HG03521 (cell line): ENCODE results near the gene DNAAF3.
"Not testable (repeated sequence)": the region's sequence is repeated elsewhere in the genome, so short reads cannot be mapped to it uniquely, and the experiment has no call there.

ENCODE experiments used
- ATAC-seq: cut with Tn5 transposase; IDR thresholded peaks from one replicate; pipeline ENCODE4 v1.9.1; 2021; ENCODE audit warnings: mild to moderate bottlenecking, moderate library complexity; ENCODE audit not compliant: unreplicated experiment

DNAAF3 gene

GRCh38 chr19:55155784-55156183 is 10.6 kb downstream of the DNAAF3 start:
- not testable (repeated sequence) for ATAC-seq

DNA sequence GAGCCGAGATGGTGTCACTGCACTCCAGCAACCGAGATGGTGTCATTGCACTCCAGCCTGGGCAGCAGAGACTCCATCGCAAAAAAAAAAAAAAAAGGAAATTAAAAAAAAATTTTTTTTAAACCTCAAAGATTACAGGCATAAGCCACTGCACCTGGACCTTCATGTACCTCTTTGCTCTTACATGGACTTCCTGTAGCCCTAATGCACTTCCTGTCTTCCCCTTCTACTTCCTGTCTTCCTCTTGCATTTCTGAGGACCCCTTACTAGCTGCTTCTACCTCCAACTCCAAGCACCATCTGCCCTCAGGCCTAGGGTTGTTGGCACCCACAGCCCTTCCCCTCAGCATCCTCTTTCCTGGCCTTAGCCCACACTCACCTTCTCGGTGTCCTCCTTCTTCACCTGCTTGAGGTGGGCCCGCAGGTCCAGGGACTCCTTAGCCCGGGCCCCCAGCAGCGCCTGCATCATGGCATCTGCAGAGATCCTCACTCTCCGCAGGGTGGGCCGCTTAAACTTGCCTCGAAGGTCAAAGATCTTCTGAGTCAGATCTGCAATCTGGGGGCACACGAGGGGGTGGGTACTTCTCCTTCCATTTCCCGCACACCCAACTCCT is 12.7 kb downstream of the DNAAF3 start:
- no peak for ATAC-seq

GRCh38 chr19:55152017-55152416 is 14.4 kb downstream of the DNAAF3 start:
- ATAC-seq, result no peak

DNA sequence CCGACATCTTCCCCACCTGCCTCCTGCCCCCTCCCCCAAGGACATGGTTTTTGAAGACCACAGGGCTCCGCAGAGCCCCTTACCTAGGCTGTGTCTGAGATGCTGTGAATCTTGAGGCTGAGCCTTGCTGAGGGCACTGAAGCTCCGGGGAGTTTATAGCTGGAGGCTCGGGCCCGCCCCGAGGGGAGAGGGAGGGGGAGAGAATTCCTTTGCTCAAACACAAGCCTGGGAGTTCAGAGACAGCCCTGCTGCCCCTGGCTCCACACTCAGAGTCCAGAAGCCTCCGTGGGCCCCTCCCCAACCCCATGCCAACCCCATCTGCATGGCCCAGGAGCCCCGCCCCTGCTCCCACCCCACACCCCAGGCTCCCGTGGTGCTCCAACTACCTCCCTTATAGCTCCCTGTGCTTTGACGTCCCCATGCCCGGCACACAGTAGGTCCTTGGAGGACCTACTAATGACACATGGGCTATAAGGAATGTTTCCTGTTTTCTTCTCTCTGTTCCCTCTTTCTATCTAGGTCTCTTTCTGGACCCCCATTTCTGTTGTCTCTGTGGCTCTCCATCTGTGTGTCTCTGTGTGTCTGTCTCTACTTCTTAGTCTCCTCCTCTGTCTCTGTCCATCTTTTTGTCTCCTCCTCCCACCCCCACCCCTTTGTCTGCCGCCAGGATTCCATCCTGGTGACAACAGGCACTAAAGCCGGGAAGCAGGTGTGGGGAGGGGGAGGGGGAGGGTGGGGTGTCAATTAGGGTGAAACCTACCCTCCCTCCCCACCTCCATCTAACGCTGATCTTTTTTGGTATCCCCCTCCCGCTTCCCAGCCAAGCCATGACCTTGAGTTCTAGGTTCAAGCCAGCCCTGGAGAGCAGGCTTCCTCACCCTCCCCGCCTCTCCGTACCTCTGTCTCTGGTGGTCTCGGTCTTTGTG is 17.1 kb downstream of the DNAAF3 start, which contains the start of gene TNNT1:
TSS of gene TNNT1 (minus strand) at position 129 of the 926 bp plus-strand sequence. CDS start 2,049 bp downstream, outside the sequence.
- no peak for ATAC-seq

GRCh38 chr19:55147545-55148251 is 18.7 kb downstream of the DNAAF3 start:
- ATAC-seq, result no peak

DNA sequence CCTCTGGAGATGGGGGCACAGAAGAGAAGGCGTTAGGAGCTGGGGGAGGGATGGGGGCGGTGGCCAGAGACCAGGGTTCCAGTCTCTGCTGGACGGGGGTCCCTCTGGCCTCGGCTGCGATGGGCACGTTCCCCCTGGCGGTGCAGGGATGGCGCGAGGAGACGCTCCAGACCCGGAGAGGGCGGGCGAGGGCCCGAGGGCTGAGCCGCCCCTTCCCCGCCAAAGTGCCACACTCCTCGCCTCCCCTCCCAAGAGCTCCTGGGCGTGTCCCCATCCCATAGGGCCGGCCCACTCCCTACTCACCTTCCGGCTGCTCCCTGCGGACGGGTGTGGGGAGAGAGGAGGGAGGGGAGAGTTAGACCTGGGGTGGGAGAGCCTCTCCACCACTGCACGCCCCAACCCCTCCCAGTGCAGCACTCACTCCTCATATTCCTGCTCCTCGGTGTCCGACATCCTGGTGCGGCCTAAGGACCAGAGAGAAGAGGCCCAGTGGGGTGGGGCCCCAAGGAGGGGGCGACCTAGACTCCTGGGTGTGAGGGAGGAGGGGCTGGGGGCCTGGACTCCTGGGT is 19.6 kb downstream of the DNAAF3 start:
- no peak for ATAC-seq

GRCh38 chr19:55146078-55146704 is 20.2 kb downstream of the DNAAF3 start:
- no peak for ATAC-seq

GRCh38 chr19:55145232-55145631 is 21.2 kb downstream of the DNAAF3 start:
- ATAC-seq, result no peak

DNA sequence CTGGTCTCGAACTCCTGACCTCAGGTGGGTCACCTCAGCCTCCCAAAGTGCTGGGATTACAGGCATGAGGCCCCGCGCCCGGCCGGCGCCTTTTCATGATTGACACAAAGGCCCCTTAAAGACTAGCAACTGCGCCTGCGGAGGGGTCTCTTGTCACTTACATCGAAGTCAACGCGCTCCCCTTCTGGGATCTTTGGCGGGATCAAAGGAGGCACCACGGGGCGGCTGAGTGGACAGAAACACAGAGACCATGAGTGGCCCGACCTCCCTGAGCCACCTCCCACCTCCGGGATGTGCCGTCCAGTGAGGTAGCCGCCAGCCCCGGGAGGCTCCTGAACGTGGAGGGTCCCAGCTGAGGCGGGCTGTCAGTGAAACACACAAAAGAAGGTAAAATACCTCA is 24.7 kb downstream of the DNAAF3 start:
- no peak for ATAC-seq

DNA sequence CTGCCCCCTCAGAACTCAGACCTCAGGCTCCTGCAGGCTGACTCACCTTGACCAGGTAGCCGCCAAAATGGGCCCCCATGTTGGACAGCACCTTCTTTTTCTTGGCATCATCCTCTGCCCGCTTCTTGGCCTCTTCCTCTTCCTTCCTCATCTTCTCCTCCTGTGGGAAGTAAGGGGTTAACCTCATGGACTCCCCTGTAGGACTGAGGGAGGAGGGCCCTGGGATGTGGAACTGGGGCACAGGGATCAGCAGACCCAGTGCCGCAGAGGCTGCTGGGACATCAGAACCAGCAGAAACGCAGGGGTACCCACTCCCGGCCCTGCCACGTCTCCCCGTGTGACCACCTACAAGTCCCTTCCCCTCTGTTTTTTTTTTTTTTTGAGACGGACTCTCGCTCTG is 28.5 kb downstream of the DNAAF3 start:
- ATAC-seq, result no peak

DNA sequence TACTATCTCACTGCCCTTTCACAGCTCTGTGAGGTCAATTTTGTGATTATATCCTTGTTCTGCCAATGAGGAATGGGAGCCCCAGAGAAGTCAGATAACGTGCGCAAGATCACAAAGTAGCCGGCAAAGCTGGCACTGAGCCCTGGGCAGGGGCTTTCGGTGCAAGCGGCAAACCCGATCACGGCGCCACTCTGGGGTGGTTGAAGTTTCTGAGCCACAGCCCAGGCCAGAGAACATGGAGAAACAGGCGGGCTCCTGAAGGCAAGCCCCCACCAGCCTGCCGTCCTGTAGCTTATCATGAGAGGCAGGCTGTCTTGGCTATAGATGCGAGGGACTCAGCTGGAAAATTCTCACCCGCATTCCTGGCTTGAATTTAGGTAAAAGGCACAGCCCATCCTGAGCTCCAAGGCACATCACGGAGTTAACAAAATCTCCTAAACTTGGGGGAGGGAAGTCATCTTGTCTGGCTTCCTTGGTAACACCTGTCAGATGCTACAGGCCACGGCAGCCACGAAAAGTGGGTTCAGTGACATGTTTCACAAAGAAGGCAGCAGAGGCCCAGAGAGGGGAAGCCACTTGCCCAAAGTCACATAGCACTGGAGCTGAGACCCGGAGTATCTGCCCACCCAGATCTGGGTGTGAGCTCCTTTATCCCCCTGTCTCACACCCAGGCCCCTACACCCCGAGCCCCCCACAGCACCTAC is 29.9 kb downstream of the DNAAF3 start:
- no peak for ATAC-seq

DNA sequence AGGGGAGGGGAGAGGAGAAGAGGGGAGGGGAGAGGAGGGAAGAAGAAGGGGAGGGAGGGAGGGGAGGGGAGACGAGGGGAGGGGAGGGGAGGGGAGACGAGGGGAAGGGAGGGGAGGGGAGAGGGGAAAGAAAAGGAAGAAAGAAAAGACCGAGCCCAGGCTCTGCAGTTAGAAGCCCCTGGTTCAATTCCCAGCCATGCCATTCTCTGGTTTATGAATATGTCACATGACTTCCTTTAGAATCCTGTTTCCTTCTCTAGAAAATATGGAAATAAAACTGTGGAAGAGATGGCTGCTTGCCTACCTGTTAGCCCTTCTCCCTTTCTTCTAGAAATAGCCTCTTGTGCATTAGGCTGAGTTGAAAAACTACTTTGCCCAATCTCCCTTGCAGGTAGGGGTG is 31.7 kb downstream of the DNAAF3 start:
- ATAC-seq, result no peak

DNA sequence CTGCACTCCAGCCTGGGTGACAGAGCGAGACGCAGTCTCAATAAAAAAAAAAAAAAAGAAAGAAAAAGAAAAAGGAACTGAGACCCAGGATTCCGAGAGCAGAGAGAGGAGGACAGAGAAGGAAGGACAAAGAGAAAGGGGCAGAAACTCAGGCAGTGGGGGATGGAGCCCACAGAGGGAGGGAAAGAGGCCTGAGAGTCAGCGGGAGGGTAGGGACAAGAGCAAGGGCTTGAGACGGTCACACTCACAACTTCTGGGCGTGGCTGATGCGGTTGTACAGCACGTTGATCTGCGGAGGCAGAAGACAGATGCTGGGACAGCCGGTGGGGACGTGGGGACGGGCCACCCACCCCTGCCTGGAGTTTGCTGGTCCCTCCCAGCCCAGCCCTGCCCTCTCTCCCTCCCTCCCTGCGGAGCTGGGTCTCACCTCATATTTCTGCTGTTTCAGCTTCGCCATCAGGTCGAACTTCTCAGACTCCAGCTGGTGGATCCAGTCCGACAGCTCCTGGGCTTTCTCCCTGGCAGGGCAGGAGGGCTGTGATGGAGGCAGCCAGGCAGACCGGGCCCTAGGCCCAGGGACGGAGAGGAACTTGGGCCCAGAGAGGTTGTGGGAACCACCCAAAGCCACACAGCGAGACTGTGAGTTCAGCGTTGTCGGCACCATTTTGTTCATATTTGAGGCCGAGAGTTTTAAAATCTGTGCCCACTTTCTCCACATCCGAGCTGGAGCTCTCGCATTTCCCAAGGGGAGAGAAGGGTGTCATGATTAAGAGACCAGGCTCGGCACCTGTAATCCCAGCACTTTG is 32.6 kb downstream of the DNAAF3 start:
- no peak for ATAC-seq

DNA sequence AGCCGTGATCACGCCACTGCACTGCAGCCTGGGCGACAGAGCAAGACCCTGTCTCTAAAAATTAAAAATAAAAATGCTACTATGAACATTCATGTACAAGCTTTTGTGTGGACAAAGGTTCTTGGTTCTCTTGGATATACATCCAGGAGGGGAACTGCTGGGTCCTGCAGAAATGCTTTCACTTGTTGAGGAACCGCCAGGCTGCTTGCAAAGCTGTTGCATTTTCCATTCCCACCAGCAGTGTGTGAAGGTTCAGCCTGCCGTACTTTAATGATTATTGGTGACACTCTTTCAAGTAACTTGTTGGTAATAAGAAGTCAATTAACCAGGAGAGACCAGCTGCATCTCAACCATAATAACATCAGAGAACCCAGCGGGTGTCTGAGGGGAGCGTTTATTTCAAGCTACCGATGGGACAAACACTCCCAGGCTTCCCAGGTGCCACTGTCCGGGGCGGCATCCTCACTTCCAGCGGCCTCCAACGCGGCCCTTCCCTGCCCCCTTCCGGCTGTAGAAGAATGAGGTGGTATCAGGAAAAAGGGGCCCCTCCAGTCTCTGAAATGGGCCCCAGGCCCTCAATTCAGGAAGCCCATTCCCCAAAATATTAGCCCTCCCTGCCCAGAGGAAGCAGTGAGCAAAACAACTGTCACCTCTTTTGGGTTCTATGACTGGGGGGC is 33.8 kb downstream of the DNAAF3 start:
- no peak for ATAC-seq

GRCh38 chr19:55131421-55131820 is 35.0 kb downstream of the DNAAF3 start:
- ATAC-seq, result no peak

DNA sequence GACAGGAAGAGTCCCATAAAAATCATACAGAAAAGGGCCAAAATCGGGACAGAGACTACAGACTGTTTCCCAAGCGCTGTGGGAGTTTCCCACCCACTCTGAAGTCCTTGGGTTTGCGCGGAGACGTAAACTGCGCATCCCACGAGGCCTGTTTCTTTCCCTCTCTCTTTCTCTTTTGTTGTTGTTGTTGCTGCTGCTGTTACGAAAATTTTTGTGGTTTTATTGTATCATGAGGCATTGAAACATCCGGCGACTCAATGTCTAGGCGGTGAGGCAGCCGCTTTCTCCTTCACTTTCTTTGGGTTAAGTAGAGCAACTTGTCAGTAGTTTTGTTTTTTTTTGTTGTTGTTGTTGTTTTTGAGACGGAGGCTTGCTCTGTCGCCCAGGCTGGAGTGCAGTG is 47.4 kb downstream of the DNAAF3 start:
- ATAC-seq, result no peak

DNA sequence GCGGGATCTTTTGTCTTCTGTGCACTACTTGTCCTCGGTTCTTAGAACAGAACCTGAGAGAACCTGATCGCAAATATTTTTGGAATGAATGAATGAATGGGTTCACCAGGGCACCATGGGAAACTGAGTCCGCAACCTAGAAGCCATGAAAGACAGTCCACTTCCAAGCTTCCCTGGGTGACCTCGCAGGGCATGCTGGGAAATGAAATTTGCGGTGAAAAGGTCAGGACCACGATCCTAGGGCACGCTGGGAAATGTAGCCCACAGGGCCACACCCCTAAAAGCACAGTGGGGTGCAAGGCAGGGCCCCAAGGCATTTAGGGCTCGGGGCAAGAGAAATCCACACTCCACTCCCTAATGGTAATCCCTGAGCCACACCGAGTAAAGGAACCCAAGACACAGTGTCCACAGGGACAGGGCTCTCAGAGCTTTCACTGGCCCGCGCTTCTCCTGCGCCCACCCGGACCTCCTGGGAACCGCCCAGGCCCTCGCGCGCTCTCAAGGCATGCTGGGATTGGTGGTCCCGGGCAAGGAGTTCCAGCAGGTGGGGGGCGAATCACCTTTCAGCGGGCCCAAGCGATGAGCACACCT is 47.9 kb downstream of the DNAAF3 start:
- no peak for ATAC-seq

- peak; percentile 85 for ATAC-seq
These were observed 48.6 kb downstream of the DNAAF3 start for GRCh38 chr19:55117663-55118391.
